Globus pallidus (tissue), 1 donor: ENCODE data around the gene SLC39A8.

Experiments used
- DNase-seq: peaks from one replicate; pipeline ENCODE4 v3.0.0-alpha.2; 2015; ENCODE audit warnings: low spot score

The SLC39A8 gene

GRCh38 chr4:102227388-102227787, 117.9 kb downstream of the SLC39A8 start:
- no peak for DNase-seq

DNA sequence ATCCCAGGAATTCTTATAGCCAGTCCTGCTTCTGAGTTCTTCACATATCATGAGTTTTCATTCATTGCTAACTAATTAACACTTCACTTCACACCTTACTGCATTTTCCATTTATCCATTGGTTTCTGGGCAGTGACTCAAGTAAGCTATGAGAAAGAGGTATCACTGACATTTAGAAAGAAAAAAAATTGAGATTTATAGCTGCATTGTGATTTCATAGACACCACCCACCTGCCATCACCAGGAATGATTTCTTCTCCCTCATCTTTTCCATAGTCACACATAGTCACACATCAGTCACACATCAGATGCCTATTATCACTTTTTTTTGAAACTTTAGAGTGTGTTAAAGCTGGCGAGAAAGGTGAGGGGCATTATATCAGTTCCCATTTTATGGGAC, 121.8 kb downstream of the SLC39A8 start:
- no peak for DNase-seq

- no peak for DNase-seq
Measured at GRCh38 chr4:102222838-102223409, 122.4 kb downstream of the SLC39A8 start.

DNA sequence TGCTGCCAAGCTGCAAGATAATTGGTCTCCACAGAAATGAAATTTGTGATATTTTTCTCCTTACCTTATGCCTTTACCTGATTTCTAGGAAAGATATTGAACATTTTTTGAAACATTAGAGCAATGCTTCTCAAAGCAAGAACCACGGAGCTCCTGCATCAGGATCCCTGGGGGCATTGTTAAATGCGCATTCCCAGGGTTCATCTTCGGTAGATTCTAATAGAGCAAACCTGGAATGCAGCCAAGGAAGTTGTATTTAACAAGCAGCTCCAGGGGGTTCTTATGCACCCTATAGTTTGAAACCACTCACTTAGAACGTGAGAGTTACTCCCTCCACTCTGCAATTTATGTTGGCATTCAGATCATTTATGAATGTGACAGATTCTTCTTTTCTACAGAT, 126.2 kb downstream of the SLC39A8 start:
- DNase-seq: no peak

- no peak for DNase-seq
Measured at GRCh38 chr4:102218656-102219055, 126.6 kb downstream of the SLC39A8 start.

GRCh38 chr4:102217775-102218355, 127.4 kb downstream of the SLC39A8 start:
- DNase-seq: no peak

GRCh38 chr4:102217345-102217744, 127.9 kb downstream of the SLC39A8 start:
- no peak for DNase-seq

DNA sequence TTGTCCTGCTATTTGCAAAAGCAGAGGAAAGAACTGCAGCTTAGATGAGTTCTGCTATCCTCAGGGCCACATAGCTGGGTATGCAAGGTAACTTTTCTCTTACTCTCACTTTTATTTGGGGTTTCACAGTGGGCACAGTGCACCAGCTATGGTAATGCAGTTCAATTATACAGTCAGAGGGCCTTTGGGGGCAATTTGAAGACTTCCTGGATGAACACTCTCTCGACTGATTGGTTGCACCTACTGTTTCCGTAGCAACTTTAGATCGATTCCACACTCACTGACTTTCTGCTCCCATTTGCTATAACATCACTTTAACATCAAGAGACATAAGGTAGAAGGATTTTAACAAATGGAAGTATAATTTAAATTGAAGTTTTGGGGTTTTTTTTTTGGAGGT, 128.6 kb downstream of the SLC39A8 start:
- DNase-seq: no peak

DNA sequence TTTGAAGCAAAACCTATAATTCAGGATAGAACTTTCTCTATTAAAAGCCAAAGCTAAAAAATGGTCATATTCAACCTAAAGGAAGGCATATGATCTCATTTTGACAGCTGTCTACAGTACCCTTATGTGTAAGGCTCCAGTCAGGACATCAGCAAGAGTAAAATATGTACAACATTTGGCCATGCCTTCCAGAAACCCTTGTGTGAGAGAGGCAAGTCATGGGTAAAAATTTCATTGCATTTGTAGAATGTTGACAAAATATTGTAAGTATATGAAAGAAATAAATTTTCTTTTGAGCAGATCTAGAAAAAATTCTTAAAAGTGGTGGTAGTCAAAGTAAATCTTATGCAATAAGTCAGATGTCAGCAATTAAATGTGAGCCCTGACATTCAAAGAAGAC, 132.3 kb downstream of the SLC39A8 start:
- no peak for DNase-seq
